ENCODE data around the gene PRKN.

- TF ChIP-seq CTCF (IDR thresholded peaks at IDR 0.05; ENCODE audit: low read length) (no peak), EZH2 (IDR thresholded peaks at IDR 0.05; ENCODE audit: borderline replicate concordance, low read length) (no peak)
These were observed 18.6 kb downstream of the PRKN start for GRCh38 chr6:162708971-162709370.

All from OCI-LY1 (cell line).